ENCODE data around the gene DIO1.

DIO1 gene

GRCh38 chr1:53919675-53920066 is 25.7 kb downstream of the DIO1 start:
- ChIA-PET CTCF (interaction anchor here (1.4 to 1.8 kb wide), 3 partner anchors 9 to 59 kb away, joined by 4 to 7 read pairs (median 5); no protein-coding TSS in a partner anchor), POLR2A (no interaction called here)
- no peak for DNase-seq (ENCODE audit: extremely low spot score)
- TF ChIP-seq CTCF (IDR thresholded peaks at IDR 0.05; ENCODE audit: control extremely low read depth, extremely low read depth, low read depth, missing control alignments), result no peak

DNA sequence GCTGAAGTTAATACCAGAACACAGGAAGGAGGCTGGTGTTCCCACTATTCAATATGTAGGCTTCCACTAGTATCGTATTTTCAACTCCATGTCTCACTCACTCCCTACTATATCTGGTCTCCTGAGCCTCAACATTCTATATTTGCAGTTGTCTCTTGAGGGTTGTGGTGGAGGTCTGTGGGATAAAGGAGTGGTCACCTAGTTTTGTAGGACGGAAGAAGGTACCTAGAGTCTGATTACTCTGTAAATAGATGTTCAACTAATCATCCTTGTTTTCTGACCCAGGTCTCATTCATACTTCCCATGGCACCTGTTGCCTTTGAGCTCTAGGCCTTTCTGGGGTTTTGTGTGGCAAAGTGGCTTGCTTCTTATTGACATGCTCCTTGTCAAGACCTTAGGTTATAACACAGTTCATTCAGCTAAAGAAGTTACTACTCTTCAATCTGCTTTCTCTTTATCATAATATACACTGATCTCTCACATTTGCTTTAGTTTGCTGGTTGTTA is 33.4 kb downstream of the DIO1 start:
- ChIA-PET POLR2A (no interaction called here), CTCF (interaction anchor here (1.0 to 1.7 kb wide), 4 partner anchors 9 to 22 kb away, joined by 4 to 6 read pairs (median 4); no protein-coding TSS in a partner anchor)
- DNase-seq (ENCODE audit: extremely low spot score), result no peak
- TF ChIP-seq CTCF (IDR thresholded peaks at IDR 0.05; ENCODE audit: control extremely low read depth, extremely low read depth, low read depth, missing control alignments), result no peak

- no peak for DNase-seq (ENCODE audit: extremely low spot score)
- ChIA-PET POLR2A (interaction anchor here (0.7 kb wide), 2 partner anchors 16 kb away, joined by 3 to 4 read pairs; partner anchors contain the start of gene IFT25), CTCF (interaction anchor here (1.4 to 2.2 kb wide), 3 partner anchors 10 to 69 kb away, joined by 5 to 11 read pairs (median 7); partner anchors contain the start of genes IFT25 and LRRC42)
- TF ChIP-seq CTCF (IDR thresholded peaks at IDR 0.05; ENCODE audit: control extremely low read depth, extremely low read depth, low read depth, missing control alignments), result no peak
Measured at GRCh38 chr1:53929246-53929960, 35.4 kb downstream of the DIO1 start.

- CTCF ChIA-PET, result interaction anchor here (1.0 to 1.5 kb wide), 4 partner anchors 9 to 28 kb away, joined by 3 to 5 read pairs (median 3); no protein-coding TSS in a partner anchor
- TF ChIP-seq CTCF (IDR thresholded peaks at IDR 0.05; ENCODE audit: control extremely low read depth, extremely low read depth, low read depth, missing control alignments), result no peak
- DNase-seq (ENCODE audit: extremely low spot score), result no peak
- POLR2A ChIA-PET, result no interaction called here
Measured at GRCh38 chr1:53930932-53931331, 36.9 kb downstream of the DIO1 start.

GRCh38 chr1:53931523-53931922 is 37.5 kb downstream of the DIO1 start:
- POLR2A ChIA-PET, result no interaction called here
- CTCF ChIA-PET, result interaction anchor here (0.6 to 1.5 kb wide), 5 partner anchors 10 to 70 kb away, joined by 3 to 5 read pairs (median 3); no protein-coding TSS in a partner anchor

More at GRCh38 chr1:53931523-53931922, 37.5 kb downstream of the DIO1 start:
- DNase-seq (ENCODE audit: extremely low spot score), result no peak
- no peak for TF ChIP-seq CTCF (IDR thresholded peaks at IDR 0.05; ENCODE audit: control extremely low read depth, extremely low read depth, low read depth, missing control alignments)
